PC-9 (cell line): ENCODE measurements around the gene ZNF79.

Experiments
- EZH2 ChIP-seq: fragments of 200-600 bp; sonication (generic); IDR thresholded peaks from 2 replicates; pipeline ENCODE4 v1.8.0; 2017; ENCODE audit warnings: antibody characterized with exemption, low read depth
- TF ChIP-seq, protein P1 (sequence below): fragments of 200-600 bp; sonication (generic); conservative IDR thresholded peaks from 2 replicates; pipeline ENCODE4 v1.6.1; 2017; ENCODE audit warnings: mixed run types, antibody characterized with exemption, mild to moderate bottlenecking, moderate library complexity

DNA sequence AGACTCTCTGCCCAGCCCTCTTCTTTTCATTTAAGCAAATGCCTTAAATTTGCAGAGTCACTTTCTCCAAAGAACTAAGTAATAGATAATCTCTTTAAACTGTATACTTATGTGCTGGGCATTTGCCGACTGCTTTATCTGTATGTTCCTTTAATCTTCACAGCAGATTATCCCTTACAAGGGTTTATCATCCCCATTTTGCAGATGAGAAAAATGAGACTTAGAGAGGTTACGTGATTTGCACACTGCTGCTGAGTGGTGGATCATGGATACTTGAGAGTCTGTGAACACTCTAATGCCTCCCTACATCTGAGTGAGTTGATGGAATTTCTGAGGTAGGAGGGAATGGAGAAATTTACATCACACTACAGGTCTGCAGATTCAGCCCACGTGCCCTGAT, 4.2 kb downstream of the ZNF79 start:
- TF ChIP-seq, protein P1, sequence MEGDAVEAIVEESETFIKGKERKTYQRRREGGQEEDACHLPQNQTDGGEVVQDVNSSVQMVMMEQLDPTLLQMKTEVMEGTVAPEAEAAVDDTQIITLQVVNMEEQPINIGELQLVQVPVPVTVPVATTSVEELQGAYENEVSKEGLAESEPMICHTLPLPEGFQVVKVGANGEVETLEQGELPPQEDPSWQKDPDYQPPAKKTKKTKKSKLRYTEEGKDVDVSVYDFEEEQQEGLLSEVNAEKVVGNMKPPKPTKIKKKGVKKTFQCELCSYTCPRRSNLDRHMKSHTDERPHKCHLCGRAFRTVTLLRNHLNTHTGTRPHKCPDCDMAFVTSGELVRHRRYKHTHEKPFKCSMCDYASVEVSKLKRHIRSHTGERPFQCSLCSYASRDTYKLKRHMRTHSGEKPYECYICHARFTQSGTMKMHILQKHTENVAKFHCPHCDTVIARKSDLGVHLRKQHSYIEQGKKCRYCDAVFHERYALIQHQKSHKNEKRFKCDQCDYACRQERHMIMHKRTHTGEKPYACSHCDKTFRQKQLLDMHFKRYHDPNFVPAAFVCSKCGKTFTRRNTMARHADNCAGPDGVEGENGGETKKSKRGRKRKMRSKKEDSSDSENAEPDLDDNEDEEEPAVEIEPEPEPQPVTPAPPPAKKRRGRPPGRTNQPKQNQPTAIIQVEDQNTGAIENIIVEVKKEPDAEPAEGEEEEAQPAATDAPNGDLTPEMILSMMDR, result no peak
- TF ChIP-seq EZH2, result no peak
